H1 (cell line): Measurements from ENCODE around the gene SPC24. TPM values are rescaled to one million over a fixed set of nuclear protein-coding genes. Genes with fewer than 3 reads are reported as not detected.
A peak's percentile ranks its signal among the peaks of the same experiment; 100 is the strongest.

Experiments used
- CTCF ChIA-PET: fragments of 300-600 bp; sonication (Branson Sonifier 250); formaldehyde crosslinking; loops from one replicate; lab custom pipeline; 2021; ENCODE audit not compliant: partially characterized antibody; lab: Charles Lee
- POLR2A ChIA-PET: fragments of 300-600 bp; sonication (Branson Sonifier 250); formaldehyde crosslinking; loops from one replicate; lab custom pipeline; 2021; ENCODE audit warnings: inconsistent platforms; ENCODE audit not compliant: partially characterized antibody; lab: Charles Lee
- DNase-seq, 2 experiments: peaks; one replicate each; pipeline versions ENCODE4 v3.0.0 to v3.0.0-alpha.2; 2010 to 2022; ENCODE audit warnings: low spot score in 2 of 2, low read depth in 1 of 2, mixed read lengths in 1 of 2
- FAIRE-seq: peaks from 2 replicates; lab custom pipeline; 2011; peaks lifted over from hg19 to GRCh38; lab: Jason Lieb, UNC
- H2AFZ ChIP-seq: 2 replicates; pipeline ENCODE4 v1.8.1; 2012; ENCODE audit warnings: low read length, inconsistent platforms
- H2AK5ac ChIP-seq: 2 replicates; pipeline ENCODE4 v1.6.1; 2013; ENCODE audit warnings: low read depth, low read length
- H2BK120ac ChIP-seq: replicated peaks from 2 replicates; pipeline ENCODE3; 2013; ENCODE audit warnings: low read depth, low read length, inconsistent platforms
- H2BK12ac ChIP-seq: 2 replicates; pipeline ENCODE4 v1.6.1; 2013; ENCODE audit warnings: low read depth, low read length
- H2BK15ac ChIP-seq: 2 replicates; pipeline ENCODE4 v1.6.1; 2013; ENCODE audit warnings: low read length
- H2BK20ac ChIP-seq: 2 replicates; pipeline ENCODE4 v1.6.1; 2013; ENCODE audit warnings: low read length
- H2BK5ac ChIP-seq: 2 replicates; pipeline ENCODE4 v1.6.1; 2013; ENCODE audit warnings: low read depth, low read length
- H3K14ac ChIP-seq: 2 replicates; pipeline ENCODE4 v1.6.1; 2013; ENCODE audit warnings: inconsistent platforms; ENCODE audit not compliant: insufficient read length
- H3K18ac ChIP-seq: 2 replicates; pipeline ENCODE4 v1.6.1; 2013; ENCODE audit warnings: low read length; ENCODE audit errors: extremely low read depth
- H3K23ac ChIP-seq: 2 replicates; pipeline ENCODE4 v1.6.1; 2013; ENCODE audit warnings: inconsistent platforms; ENCODE audit not compliant: insufficient read length
- H3K23me2 ChIP-seq: 2 replicates; pipeline ENCODE4 v1.6.1; 2013; ENCODE audit warnings: low read depth, low read length
- H3K27ac ChIP-seq: 2 replicates; pipeline ENCODE4 v1.6.1; 2011; ENCODE audit warnings: low read depth, low read length, inconsistent platforms
- H3K27me3 ChIP-seq, 4 experiments: replicated peaks in 1 of 4; 1 replicate in 1 of 4; 2 replicates in 3 of 4; pipeline versions ENCODE4 v1.6.1 to v1.8.1; 2011 to 2013; ENCODE audit warnings: low read length in 3 of 4, mild to moderate bottlenecking in 3 of 4, inconsistent platforms in 2 of 4, mixed read lengths in 2 of 4, moderate library complexity in 1 of 4; ENCODE audit not compliant: control insufficient read depth in 3 of 4, insufficient read depth in 3 of 4; ENCODE audit errors: extremely low read depth in 1 of 4
- H3K36me3 ChIP-seq, 4 experiments: 2 replicates each; pipeline versions ENCODE4 v1.6.1 to v1.8.1; 2011 to 2013; ENCODE audit warnings: mild to moderate bottlenecking in 4 of 4, low read length in 3 of 4, moderate library complexity in 2 of 4, control low read depth in 1 of 4, inconsistent platforms in 1 of 4; ENCODE audit not compliant: insufficient read depth in 4 of 4, control insufficient read depth in 2 of 4
- H3K4ac ChIP-seq: replicated peaks from 2 replicates; pipeline ENCODE3; 2013; ENCODE audit warnings: low read length, low read depth, mixed read lengths, inconsistent platforms; ENCODE audit not compliant: insufficient read length
- H3K4me1 ChIP-seq, 4 experiments: replicated peaks in 1 of 4; 1 replicate in 1 of 4; 2 replicates in 3 of 4; pipeline versions ENCODE4 v1.6.1 to v1.8.1; 2011 to 2013; ENCODE audit warnings: low read length in 3 of 4, inconsistent platforms in 2 of 4, mixed read lengths in 1 of 4; ENCODE audit not compliant: insufficient read depth in 4 of 4, control insufficient read depth in 3 of 4
- H3K4me2 ChIP-seq, 2 experiments: 2 replicates each; pipeline versions ENCODE4 v1.6.1 to v1.8.1; 2011 to 2013; ENCODE audit warnings: low read depth in 2 of 2, low read length in 2 of 2, control low read depth in 1 of 2, inconsistent platforms in 1 of 2, mild to moderate bottlenecking in 1 of 2; ENCODE audit not compliant: insufficient read depth in 1 of 2
- H3K4me3 ChIP-seq, 4 experiments: fragments of 200-600, 300-600 bp in 1 of 4; sonication (generic), shearing (Covaris generic), sonication (Bioruptor Twin) in 1 of 4; 2 replicates each; pipeline versions ENCODE4 v1.5.1 to v1.8.1; 2011 to 2016; ENCODE audit warnings: low read length in 4 of 4, low read depth in 3 of 4, control low read depth in 2 of 4, inconsistent platforms in 2 of 4, mild to moderate bottlenecking in 2 of 4, mixed read lengths in 1 of 4, moderate library complexity in 1 of 4; ENCODE audit not compliant: insufficient read depth in 2 of 4; ENCODE audit errors: extremely low read depth in 1 of 4
- H3K56ac ChIP-seq: replicated peaks from 2 replicates; pipeline ENCODE3; 2013; ENCODE audit warnings: low read depth, mild to moderate bottlenecking, mixed read lengths, low read length, inconsistent platforms; ENCODE audit not compliant: insufficient read length
- H3K79me1 ChIP-seq: 2 replicates; pipeline ENCODE4 v1.6.1; 2013; ENCODE audit warnings: low read depth, low read length, control low read depth
- H3K79me2 ChIP-seq, 2 experiments: 2 replicates each; pipeline versions ENCODE4 v1.6.1 to v1.8.1; 2012 to 2013; ENCODE audit warnings: low read length in 2 of 2, mild to moderate bottlenecking in 2 of 2, inconsistent platforms in 1 of 2; ENCODE audit not compliant: insufficient read depth in 2 of 2, control insufficient read depth in 1 of 2
- H3K9ac ChIP-seq, 4 experiments: replicated peaks in 1 of 4; 1 replicate in 1 of 4; 2 replicates in 3 of 4; pipeline versions ENCODE4 v1.6.1 to v1.8.1; 2011 to 2013; ENCODE audit warnings: low read depth in 3 of 4, low read length in 3 of 4, control low read depth in 2 of 4, mild to moderate bottlenecking in 2 of 4, moderate library complexity in 2 of 4, inconsistent platforms in 1 of 4; ENCODE audit errors: extremely low read depth in 1 of 4
- H3K9me3 ChIP-seq, 2 experiments: 2 replicates each; pipeline versions ENCODE4 v1.6.1 to v1.8.1; 2012 to 2013; ENCODE audit warnings: mild to moderate bottlenecking in 2 of 2, moderate library complexity in 2 of 2, control low read depth in 1 of 2, inconsistent platforms in 1 of 2, low read depth in 1 of 2, low read length in 1 of 2, mixed read lengths in 1 of 2; ENCODE audit not compliant: insufficient read depth in 2 of 2
- H4K20me1 ChIP-seq, 2 experiments: replicated peaks in 1 of 2; 2 replicates each; pipeline versions ENCODE3 to v1.8.1; 2011 to 2013; ENCODE audit warnings: inconsistent platforms in 2 of 2, low read length in 2 of 2, mild to moderate bottlenecking in 1 of 2; ENCODE audit not compliant: insufficient read depth in 2 of 2, control insufficient read depth in 1 of 2
- H4K5ac ChIP-seq: 2 replicates; pipeline ENCODE4 v1.6.1; 2013; ENCODE audit warnings: low read length, low read depth, mixed read lengths, inconsistent platforms; ENCODE audit not compliant: insufficient read length
- H4K8ac ChIP-seq: 2 replicates; pipeline ENCODE4 v1.8.0; 2013; ENCODE audit warnings: mild to moderate bottlenecking, moderate library complexity, low read length, inconsistent platforms; ENCODE audit not compliant: insufficient read depth; ENCODE audit errors: extremely low read depth
- H4K91ac ChIP-seq: replicated peaks from 2 replicates; pipeline ENCODE3; 2013; ENCODE audit warnings: low read length, mixed read lengths, inconsistent platforms; ENCODE audit not compliant: insufficient read length
- CHD1 ChIP-seq: IDR thresholded peaks from 2 replicates; pipeline ENCODE4 v1.6.1; 2012; ENCODE audit warnings: low read depth, low read length, improper control_type of control experiment
- CTCF ChIP-seq, 3 experiments: IDR thresholded peaks; 1 replicate in 2 of 3; 2 replicates in 1 of 3; pipeline versions ENCODE4 v1.5.1 to v1.6.1; 2011; ENCODE audit warnings: low read length in 3 of 3, mild to moderate bottlenecking in 3 of 3, inconsistent platforms in 2 of 3, low read depth in 1 of 3, moderate library complexity in 1 of 3; ENCODE audit not compliant: insufficient read depth in 1 of 3; ENCODE audit errors: control extremely low read depth in 1 of 3
- POLR2AphosphoS5 ChIP-seq: IDR thresholded peaks from 2 replicates; pipeline ENCODE4 v1.6.1; 2011; ENCODE audit warnings: low read depth, low read length
- RAD21 ChIP-seq, 2 experiments: IDR thresholded peaks in 1 of 2; conservative IDR thresholded peaks in 1 of 2; 2 replicates each; pipeline ENCODE4 v1.6.1; 2011; ENCODE audit warnings: low read depth in 2 of 2, low read length in 2 of 2, improper control_type of control experiment in 1 of 2, inconsistent platforms in 1 of 2, mild to moderate bottlenecking in 1 of 2, moderate library complexity in 1 of 2
- SAP30 ChIP-seq: fragments of 300-600 bp; sonication (generic); IDR thresholded peaks from 2 replicates; pipeline ENCODE4 v1.7.1; 2012; ENCODE audit warnings: low read length, moderate library complexity, mild to moderate bottlenecking, inconsistent platforms; ENCODE audit not compliant: insufficient read depth, insufficient replicate concordance
- WGBS, 2 experiments: shearing (Covaris generic) in 1 of 2; methylation state at CpG; one replicate each; pipeline versions ENCODE4 v1.1.6 to v1.1.7; 2013 to 2015; ENCODE audit warnings: low lambda C conversion rate in 2 of 2, mixed read lengths in 2 of 2, inconsistent platforms in 1 of 2, low coverage in 1 of 2, missing lambda C conversion rate in 1 of 2; ENCODE audit not compliant: insufficient replicate concordance in 2 of 2, insufficient coverage in 1 of 2, insufficient read length in 1 of 2; ENCODE audit errors: extremely low coverage in 1 of 2, missing lambda C conversion rate in 1 of 2; 5-methylcytosine and 5-hydroxymethylcytosine counted together
- polyA plus RNA-seq, 7 experiments: library from polyadenylated mRNA; depleted of rRNA in 3 of 7; stranded (reverse) in 5 of 7; unstranded in 2 of 7; fragments of >200 nt in 5 of 7; fragments of 200-250 nt in 2 of 7; gene quantifications; 1 replicate in 5 of 7; 2 replicates in 1 of 7; 4 replicates in 1 of 7; pipeline versions ENCODE4 v1.2.1 to v1.2.3, GENCODE V29; 2011 to 2013; ENCODE audit warnings: missing spikeins in 2 of 7, mixed read lengths in 2 of 7
- total RNA-seq: library from RNA; stranded (reverse); fragmentation: NEBNext Ultra II Directional; extraction: Animal tissue kit (Norgen Biotek cat#: 25700); gene quantifications from 2 replicates; pipeline ENCODE4 v1.2.1, GENCODE V29; 2021

Gene SPC24
- total and polyA plus RNA-seq, 2 of the 8 experiments (the other 6 are each of a cell fraction or from before 2014, with no cell fraction given): 17.7 to 42.4 TPM

- Histone ChIP-seq H3K27me3 (no peaks in the 10 kb centered on the region), H3K4me3 (no peak overlapping the region), H2BK20ac (no peak overlapping the region), H3K79me1 (no peaks in the 10 kb centered on the region; the same call in 1 of the 2 replicates), H2BK12ac (no peak overlapping the region), H4K8ac (no peak overlapping the region), H3K18ac (no peak overlapping the region), H4K20me1 (peaks cover 10 to 27% of the 10 kb centered on the region in 2 experiments), H2AK5ac (no peak overlapping the region), H3K56ac (no peak overlapping the region), H3K9me3 (no peaks in the 10 kb centered on the region), H4K5ac (no peak overlapping the region), H4K91ac (no peak overlapping the region), H3K4me1 (no peaks in the 10 kb centered on the region), H3K23ac (no peak overlapping the region), H2BK120ac (no peak overlapping the region), H3K36me3 (peaks cover 61 to 96% (median 86%) of the 10 kb centered on the region in 4 experiments), H3K9ac (no peak overlapping the region)
- ChIA-PET POLR2A (no interaction called here), CTCF (interaction anchor here (1.1 to 1.9 kb wide), 3 partner anchors 10 to 80 kb away, joined by 3 to 15 read pairs (median 4); no protein-coding TSS in a partner anchor)
- FAIRE-seq (no peak), DNase-seq (no peak)
- TF ChIP-seq CHD1 (no peak), CTCF (IDR thresholded peaks at IDR 0.05; ENCODE audit: control extremely low read depth in 1 of 3, insufficient read depth in 1 of 3, low read depth in 1 of 3, low read length in 3 of 3) (no peak), POLR2AphosphoS5 (0 out of 2 replicates have a peak, but pooled peaks have one; percentile 14), RAD21 (IDR thresholded peaks at IDR 0.05 in 1 of 2, conservative IDR thresholded peaks at IDR 0.05 in 1 of 2; ENCODE audit: low read depth in 2 of 2, low read length in 2 of 2) (no peak), SAP30 (no peak)
- TF ChIP-seq, all 59 proteins: peak for 1
- Histone ChIP-seq H2AFZ (no peak overlapping the region), H3K79me2 (no peaks in the 10 kb centered on the region; a peak in 1 of 4 replicates), H3K23me2 (no peaks in the 10 kb centered on the region), H3K4me2 (no peak overlapping the region), H3K14ac (no peak overlapping the region), H2BK15ac (no peak overlapping the region), H2BK5ac (no peak overlapping the region), H3K27ac (no peak overlapping the region), H3K4ac (no peak overlapping the region)
- WGBS, 2 experiments: 81% methylated on average over 11 of the region's 11 CpGs; no CpG with 5 or more reads in 1 of the 2 experiments
Measured at GRCh38 chr19:11115895-11116446, 39.6 kb downstream of the SPC24 start.
